CD8-positive, alpha-beta memory T cell (primary cell): ENCODE data around the gene HCRT. TPM values are rescaled to one million over a fixed set of nuclear protein-coding genes. Genes with fewer than 3 reads are reported as not detected.
"Not testable (repeated sequence)": the region's sequence is repeated elsewhere in the genome, so short reads cannot be mapped to it uniquely, and the experiment has no call there.

Source experiments
- CTCF ChIA-PET: fragments of 350-600 bp; sonication (Branson Sonifier 250); formaldehyde crosslinking; loops from one replicate; lab custom pipeline; 2021; ENCODE audit warnings: antibody characterized with exemption; lab: Charles Lee
- POLR2A ChIA-PET: fragments of 350-600 bp; sonication (Branson Sonifier 250); formaldehyde crosslinking; loops from one replicate; lab custom pipeline; 2021; ENCODE audit warnings: antibody characterized with exemption; lab: Charles Lee
- DNase-seq, 5 donors: peaks; one replicate each; pipeline versions ENCODE4 v3.0.0 to v3.0.0-alpha.2; 2020 to 2022; ENCODE audit warnings: mixed read lengths in 1 of 5
- H3K27ac ChIP-seq: one replicate; pipeline ENCODE4 v1.7.0; 2013; ENCODE audit warnings: low read depth, mild to moderate bottlenecking, low read length, moderate library complexity
- H3K27me3 ChIP-seq: 2 replicates; pipeline ENCODE4 v1.7.0; 2013; ENCODE audit warnings: low read length, mild to moderate bottlenecking; ENCODE audit not compliant: insufficient read depth, poor library complexity, severe bottlenecking
- H3K36me3 ChIP-seq: 2 replicates; pipeline ENCODE4 v1.7.0; 2013; ENCODE audit warnings: mild to moderate bottlenecking, low read length, moderate library complexity; ENCODE audit not compliant: insufficient read depth
- H3K4me1 ChIP-seq: 2 replicates; pipeline ENCODE4 v1.7.0; 2013; ENCODE audit warnings: mild to moderate bottlenecking, low read length, moderate library complexity; ENCODE audit not compliant: insufficient read depth
- H3K4me3 ChIP-seq: 2 replicates; pipeline ENCODE4 v1.7.0; 2013; ENCODE audit warnings: mild to moderate bottlenecking, low read length
- H3K9me3 ChIP-seq: 2 replicates; pipeline ENCODE4 v1.7.0; 2013; ENCODE audit warnings: mild to moderate bottlenecking, low read length
- H3K27ac Mint-ChIP-seq, 8 donors: one replicate each; pipeline ENCODE4 v1.8.0; 2020 to 2021; ENCODE audit warnings: mixed read lengths in 8 of 8, mild to moderate bottlenecking in 6 of 8, inconsistent platforms in 3 of 8, moderate library complexity in 3 of 8
- H3K27me3 Mint-ChIP-seq, 2 donors: one replicate each; pipeline ENCODE4 v1.8.0; 2020 to 2021; ENCODE audit warnings: mixed read lengths in 2 of 2, mild to moderate bottlenecking in 1 of 2, moderate library complexity in 1 of 2
- H3K36me3 Mint-ChIP-seq, 3 donors: one replicate each; pipeline ENCODE4 v1.8.0; 2020 to 2021; ENCODE audit warnings: mixed read lengths in 3 of 3, inconsistent platforms in 1 of 3, mild to moderate bottlenecking in 1 of 3
- H3K4me1 Mint-ChIP-seq, 3 donors: one replicate each; pipeline ENCODE4 v1.8.0; 2020 to 2021; ENCODE audit warnings: mixed read lengths in 3 of 3, inconsistent platforms in 1 of 3, mild to moderate bottlenecking in 1 of 3
- H3K4me3 Mint-ChIP-seq, 7 donors: one replicate each; pipeline ENCODE4 v1.8.0; 2020 to 2021; ENCODE audit warnings: mixed read lengths in 7 of 7, mild to moderate bottlenecking in 6 of 7, moderate library complexity in 4 of 7, inconsistent platforms in 2 of 7
- H3K9me3 Mint-ChIP-seq, 5 donors: one replicate each; pipeline ENCODE4 v1.8.0; 2020 to 2022; ENCODE audit warnings: mixed read lengths in 5 of 5, mild to moderate bottlenecking in 3 of 5, moderate library complexity in 2 of 5, inconsistent platforms in 1 of 5
- polyA plus RNA-seq: library from polyadenylated mRNA; unstranded; fragments of 300-500 nt; fragmentation: Illumina TruSeq; gene quantifications from one replicate; pipeline ENCODE4 v1.2.3, GENCODE V29; 2021
- total RNA-seq, 2 experiments: library from RNA; stranded (reverse); gene quantifications; one replicate each; pipeline ENCODE4 v1.2.3, GENCODE V29; 2021

Gene HCRT
- total and polyA plus RNA-seq, 3 experiments from 2014 or later, result not detected

GRCh38 chr17:42188749-42189650 lies 3.7 kb upstream of the HCRT start:
- ChIA-PET POLR2A (interaction anchor here (0.5 kb wide), 1 partner anchor 169 kb away, joined by 3 read pairs; the partner anchor contains the start of gene NKIRAS2), CTCF (no interaction called here)
- peak overlapping the region in 2 of 8 donors; percentile 32 to 54 for H3K27ac Mint-ChIP-seq
- Histone ChIP-seq H3K36me3 (no peaks in the 10 kb centered on the region), H3K4me1 (peaks cover 24% of the 10 kb centered on the region), H3K9me3 (no peaks in the 10 kb centered on the region), H3K4me3 (no peak overlapping the region), H3K27ac (no peak overlapping the region), H3K27me3 (no peaks in the 10 kb centered on the region)
- no peak for DNase-seq
- H3K4me1 Mint-ChIP-seq, result peaks cover 18 to 31% (median 18%) of the 10 kb centered on the region in 3 donors
- H3K9me3 Mint-ChIP-seq, result no peaks in the 10 kb centered on the region
- peak overlapping the region in 1 of 7 donors; percentile 45 for H3K4me3 Mint-ChIP-seq
- H3K36me3 Mint-ChIP-seq, result peaks cover 0 to 14% (median 0%) of the 10 kb centered on the region in 3 donors
- H3K27me3 Mint-ChIP-seq, result no peaks in the 10 kb centered on the region

GRCh38 chr17:42187833-42188232 lies 2.6 kb upstream of the HCRT start:
- ChIA-PET CTCF (interaction anchor here (0.6 to 1.3 kb wide), 4 partner anchors 11 to 348 kb away, joined by 3 to 4 read pairs (median 3); partner anchors contain the start of gene NAGLU), POLR2A (interaction anchor here (0.5 to 0.6 kb wide), 2 partner anchors 73 to 372 kb away, joined by 3 to 4 read pairs; no protein-coding TSS in a partner anchor)
- H3K27ac Mint-ChIP-seq, result peak overlapping the region in 2 of 8 donors; percentile 17 to 74
- Histone ChIP-seq H3K36me3 (no peaks in the 10 kb centered on the region), H3K27ac (no peak overlapping the region), H3K27me3 (no peaks in the 10 kb centered on the region), H3K4me1 (peaks cover 23% of the 10 kb centered on the region), H3K9me3 (no peaks in the 10 kb centered on the region), H3K4me3 (no peak overlapping the region)
- no peaks in the 10 kb centered on the region for H3K27me3 Mint-ChIP-seq
- peaks cover 0 to 14% (median 0%) of the 10 kb centered on the region in 3 donors for H3K36me3 Mint-ChIP-seq
- H3K4me3 Mint-ChIP-seq, result no peak overlapping the region
- H3K9me3 Mint-ChIP-seq, result no peaks in the 10 kb centered on the region
- no peak for DNase-seq
- peaks cover 19 to 31% (median 23%) of the 10 kb centered on the region in 3 donors for H3K4me1 Mint-ChIP-seq

- Mint-ChIP-seq H3K4me1 (peaks cover 24 to 30% (median 28%) of the 10 kb centered on the region in 3 donors), H3K27ac (peak overlapping the region in 2 of 8 donors; percentile 36 to 88), H3K4me3 (peak overlapping the region in 3 of 7 donors; percentile 17 to 83 (median 26))
- not testable (repeated sequence) for DNase-seq, H3K9me3 ChIP-seq, H3K27ac ChIP-seq, H3K9me3 Mint-ChIP-seq, H3K4me3 ChIP-seq, H3K27me3 ChIP-seq, H3K36me3 ChIP-seq, H3K27me3 Mint-ChIP-seq, H3K36me3 Mint-ChIP-seq
- H3K4me1 ChIP-seq, result peaks cover 30% of the 10 kb centered on the region
- ChIA-PET POLR2A (interaction anchor here (1.0 kb wide), 1 partner anchor 8 kb away, joined by 4 read pairs; the partner anchor contains the start of gene GHDC), CTCF (interaction anchor here (0.6 to 1.2 kb wide), 2 partner anchors 57 to 341 kb away, joined by 3 to 4 read pairs; no protein-coding TSS in a partner anchor)
Measured at GRCh38 chr17:42186191-42186590, 939 bp upstream of the HCRT start.

- Mint-ChIP-seq H3K9me3 (no peaks in the 10 kb centered on the region), H3K4me1 (peaks cover 25 to 33% (median 29%) of the 10 kb centered on the region in 3 donors), H3K27ac (peak overlapping the region in 1 of 8 donors; percentile 88), H3K27me3 (peaks cover 5% of the 10 kb centered on the region in 2 donors), H3K36me3 (peaks cover 0 to 9% (median 0%) of the 10 kb centered on the region in 3 donors), H3K4me3 (peak overlapping the region in 2 of 7 donors; percentile 12 to 23)
- Histone ChIP-seq H3K9me3 (no peaks in the 10 kb centered on the region), H3K36me3 (no peaks in the 10 kb centered on the region), H3K27me3 (no peaks in the 10 kb centered on the region), H3K27ac (no peak overlapping the region), H3K4me3 (no peak overlapping the region), H3K4me1 (peaks cover 36% of the 10 kb centered on the region)
- POLR2A ChIA-PET, result interaction anchor here (1.0 kb wide), 1 partner anchor 9 kb away, joined by 4 read pairs; the partner anchor contains the start of gene GHDC
- no peak for DNase-seq
- CTCF ChIA-PET, result interaction anchor here (1.2 kb wide), 1 partner anchor 342 kb away, joined by 4 read pairs; no protein-coding TSS in a partner anchor
Measured at GRCh38 chr17:42185621-42185930, 324 bp upstream of the HCRT start.

- peak overlapping the region; percentile 87 to 95 (median 93) for H3K4me3 Mint-ChIP-seq
- peaks cover 0 to 3% (median 0%) of the 10 kb centered on the region in 3 donors for H3K36me3 Mint-ChIP-seq
- peaks cover 44% of the 10 kb centered on the region for H3K4me1 ChIP-seq
- peak; percentile 71 to 78 (median 73) for DNase-seq
- POLR2A ChIA-PET, result interaction anchor here (0.6 to 1.6 kb wide), 3 partner anchors 11 to 331 kb away, joined by 3 to 7 read pairs (median 4); partner anchors contain the start of gene GHDC
- peaks cover 30 to 48% (median 35%) of the 10 kb centered on the region in 3 donors for H3K4me1 Mint-ChIP-seq
- CTCF ChIA-PET, result interaction anchor here (0.6 to 2.4 kb wide), 7 partner anchors 10 to 222 kb away, joined by 3 to 9 read pairs (median 5); partner anchors contain the start of genes GHDC and STAT5A
- peaks cover 10 to 13% of the 10 kb centered on the region in 2 donors for H3K27me3 Mint-ChIP-seq
- no peaks in the 10 kb centered on the region for H3K36me3 ChIP-seq
- H3K9me3 ChIP-seq, result no peaks in the 10 kb centered on the region
- no peaks in the 10 kb centered on the region for H3K27me3 ChIP-seq
- no peaks in the 10 kb centered on the region for H3K9me3 Mint-ChIP-seq
- peak overlapping the region; percentile 55 to 94 (median 88) for H3K27ac Mint-ChIP-seq
- H3K4me3 ChIP-seq, result peak overlapping the region; percentile 89
- peak overlapping the region; percentile 68 for H3K27ac ChIP-seq
Measured at GRCh38 chr17:42183741-42184711, 1.2 kb downstream of the HCRT start.

- Mint-ChIP-seq H3K9me3 (no peaks in the 10 kb centered on the region), H3K27ac (peak overlapping the region; percentile 55 to 94 (median 88)), H3K36me3 (peaks cover 0 to 3% (median 0%) of the 10 kb centered on the region in 3 donors), H3K4me1 (peaks cover 39 to 55% (median 42%) of the 10 kb centered on the region in 3 donors), H3K4me3 (peak overlapping the region; percentile 87 to 95 (median 93)), H3K27me3 (peaks cover 13 to 15% of the 10 kb centered on the region in 2 donors)
- no peaks in the 10 kb centered on the region for H3K36me3 ChIP-seq
- POLR2A ChIA-PET, result interaction anchor here (0.6 to 1.6 kb wide), 2 partner anchors 11 to 239 kb away, joined by 4 to 7 read pairs; partner anchors contain the start of gene GHDC
- peak overlapping the region; percentile 68 for H3K27ac ChIP-seq
- DNase-seq, result no peak
- no peaks in the 10 kb centered on the region for H3K27me3 ChIP-seq
- H3K4me3 ChIP-seq, result peak overlapping the region; percentile 89
- peaks cover 44% of the 10 kb centered on the region for H3K4me1 ChIP-seq
- CTCF ChIA-PET, result interaction anchor here (1.3 to 2.4 kb wide), 3 partner anchors 11 to 218 kb away, joined by 4 to 9 read pairs (median 6); partner anchors contain the start of genes GHDC and STAT5A
- H3K9me3 ChIP-seq, result no peaks in the 10 kb centered on the region
Measured at GRCh38 chr17:42182927-42183734, 2.1 kb downstream of the HCRT start.
